ENCODE data around the gene SPRTN.

Gene SPRTN, protein sequence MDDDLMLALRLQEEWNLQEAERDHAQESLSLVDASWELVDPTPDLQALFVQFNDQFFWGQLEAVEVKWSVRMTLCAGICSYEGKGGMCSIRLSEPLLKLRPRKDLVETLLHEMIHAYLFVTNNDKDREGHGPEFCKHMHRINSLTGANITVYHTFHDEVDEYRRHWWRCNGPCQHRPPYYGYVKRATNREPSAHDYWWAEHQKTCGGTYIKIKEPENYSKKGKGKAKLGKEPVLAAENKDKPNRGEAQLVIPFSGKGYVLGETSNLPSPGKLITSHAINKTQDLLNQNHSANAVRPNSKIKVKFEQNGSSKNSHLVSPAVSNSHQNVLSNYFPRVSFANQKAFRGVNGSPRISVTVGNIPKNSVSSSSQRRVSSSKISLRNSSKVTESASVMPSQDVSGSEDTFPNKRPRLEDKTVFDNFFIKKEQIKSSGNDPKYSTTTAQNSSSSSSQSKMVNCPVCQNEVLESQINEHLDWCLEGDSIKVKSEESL

DNA sequence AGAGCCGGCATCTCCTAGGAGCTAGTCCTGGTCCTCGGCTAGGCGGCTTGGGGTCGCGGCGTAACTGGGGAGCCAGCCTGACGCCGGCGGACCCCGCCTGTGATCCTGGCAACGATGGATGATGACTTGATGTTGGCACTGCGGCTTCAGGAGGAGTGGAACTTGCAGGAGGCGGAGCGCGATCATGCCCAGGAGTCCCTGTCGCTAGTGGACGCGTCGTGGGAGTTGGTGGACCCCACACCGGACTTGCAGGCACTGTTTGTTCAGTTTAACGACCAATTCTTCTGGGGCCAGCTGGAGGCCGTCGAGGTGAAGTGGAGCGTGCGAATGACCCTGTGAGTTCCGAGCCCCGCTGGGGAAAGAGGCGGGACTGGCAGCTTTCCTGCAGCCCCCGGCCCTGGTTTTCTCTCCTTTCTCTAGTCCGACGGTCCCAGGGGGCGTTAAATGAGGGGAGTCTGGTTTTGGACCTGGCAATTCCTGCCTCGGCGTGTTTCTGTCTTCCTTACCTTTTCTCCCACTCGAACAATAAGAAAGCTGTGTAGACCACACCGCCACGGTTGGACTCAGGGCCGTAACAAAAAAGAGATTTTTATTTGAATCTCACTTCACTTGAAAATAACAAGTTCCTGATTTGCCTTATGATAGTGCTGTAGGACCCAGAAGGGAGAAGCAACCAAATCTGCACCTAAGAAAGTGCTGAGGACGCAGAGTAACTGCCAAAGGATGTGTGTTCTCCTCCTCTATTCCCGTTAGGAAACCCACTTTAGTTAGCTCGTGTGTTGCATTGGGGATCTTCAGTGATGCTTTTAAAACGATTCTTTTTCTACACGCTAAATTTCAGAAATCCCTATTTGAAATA is at the start of gene SPRTN:
Gene SPRTN, plus strand, starts transcription at position 24 of the 859 bp plus-strand sequence. Its CDS starts 91 bp downstream, at position 115.
- no peak for DNase-seq (ENCODE audit: low spot score)

DNA sequence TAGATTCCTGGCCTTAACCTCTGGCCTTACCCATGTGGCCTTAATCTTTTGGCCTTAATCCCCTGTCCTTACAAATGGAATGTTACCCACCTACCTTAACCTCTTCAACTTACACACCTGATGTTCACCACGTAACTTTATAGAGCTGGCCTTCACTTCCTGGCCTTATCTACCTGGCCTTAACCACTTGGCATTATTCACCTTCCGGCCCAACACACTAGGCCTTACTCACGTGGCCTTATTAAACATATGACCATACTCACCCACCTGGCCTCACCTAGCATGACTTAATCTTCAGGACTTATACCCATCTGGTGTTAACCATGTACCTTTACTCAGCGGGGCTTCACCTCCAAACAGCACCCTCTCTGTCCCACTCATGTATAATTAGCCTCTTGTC is 42.2 kb upstream of the SPRTN start:
- DNase-seq (ENCODE audit: low spot score) = no peak

DNA sequence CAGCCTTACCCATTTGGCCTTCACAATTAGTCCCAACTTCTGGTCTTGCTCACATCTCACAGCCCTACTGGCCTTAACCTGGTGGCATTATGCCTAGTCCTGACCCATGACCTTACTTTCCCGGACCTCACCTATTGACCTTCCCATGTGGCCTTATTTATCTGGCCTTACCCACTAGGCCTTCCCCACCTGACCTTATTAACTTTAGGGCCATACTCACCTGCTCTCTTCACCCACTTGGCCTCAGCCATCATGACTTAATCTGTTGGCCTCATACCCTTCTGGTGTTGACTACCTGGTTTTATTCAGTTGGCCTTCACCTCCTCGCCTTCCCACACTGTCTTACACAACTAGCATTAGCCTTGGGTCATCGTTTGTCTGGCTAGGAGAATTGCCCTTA is 36.1 kb upstream of the SPRTN start:
- DNase-seq (ENCODE audit: low spot score) = no peak

DNA sequence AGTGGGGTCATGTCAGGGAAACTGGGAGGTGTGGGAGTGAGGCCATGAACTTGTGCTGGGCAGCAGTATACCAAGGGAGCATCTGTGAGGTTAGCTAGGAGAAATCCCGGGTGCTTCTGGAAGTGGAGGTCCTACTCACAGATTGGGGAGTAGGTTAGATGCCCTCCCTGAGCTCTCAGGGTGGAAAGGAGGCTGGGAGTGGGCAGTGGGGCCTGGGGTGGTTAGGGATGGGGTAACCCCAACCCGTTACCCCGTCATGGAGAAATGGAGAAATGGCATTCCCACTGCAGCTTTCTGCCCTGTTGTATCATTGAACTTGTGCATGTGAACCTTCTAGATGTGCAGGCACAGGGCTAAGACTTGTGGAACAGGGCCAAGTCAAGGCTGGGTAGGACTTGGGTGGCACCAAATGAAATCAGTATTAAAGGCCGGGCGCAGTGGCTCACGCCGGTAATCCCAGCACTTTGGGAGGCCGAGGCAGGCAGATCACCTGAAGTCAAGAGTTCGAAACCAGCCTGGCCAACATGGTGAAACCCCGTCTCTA is 27.6 kb upstream of the SPRTN start:
- no peak for DNase-seq (ENCODE audit: low spot score)

DNA sequence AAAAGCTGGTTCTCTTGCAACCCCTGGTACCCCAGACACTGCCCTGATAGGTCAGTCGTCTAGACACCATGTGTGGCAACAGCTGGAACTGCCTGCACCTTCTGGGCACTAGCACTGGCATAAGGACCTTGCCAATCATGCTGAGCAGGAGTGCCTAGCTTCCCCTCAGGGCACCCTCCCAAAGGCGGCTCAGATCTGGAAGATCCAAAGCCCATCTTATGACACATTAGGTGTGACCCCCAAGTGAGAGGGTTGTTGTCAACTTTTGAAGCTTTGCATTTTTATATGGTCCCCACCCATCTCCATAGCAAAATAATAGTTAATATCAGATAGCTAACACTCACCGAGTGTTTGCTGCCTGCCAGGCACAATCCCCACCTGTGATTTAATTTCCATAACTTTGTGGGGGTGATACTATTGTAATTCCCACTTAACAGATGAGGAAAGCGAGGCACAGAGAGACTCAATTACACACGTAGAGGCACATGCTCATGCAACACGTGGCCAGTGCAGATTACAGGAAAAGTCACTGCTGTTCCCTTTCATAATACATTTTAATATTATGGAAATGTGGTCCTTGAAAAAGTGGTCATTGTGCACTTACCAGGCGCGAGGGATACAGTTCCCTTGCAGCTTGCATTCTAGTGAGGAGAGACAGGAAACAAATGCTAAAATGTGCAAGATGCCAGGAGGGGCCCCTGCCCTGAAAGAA is 26.2 kb upstream of the SPRTN start:
- DNase-seq (ENCODE audit: low spot score) = peak; percentile 26

DNA sequence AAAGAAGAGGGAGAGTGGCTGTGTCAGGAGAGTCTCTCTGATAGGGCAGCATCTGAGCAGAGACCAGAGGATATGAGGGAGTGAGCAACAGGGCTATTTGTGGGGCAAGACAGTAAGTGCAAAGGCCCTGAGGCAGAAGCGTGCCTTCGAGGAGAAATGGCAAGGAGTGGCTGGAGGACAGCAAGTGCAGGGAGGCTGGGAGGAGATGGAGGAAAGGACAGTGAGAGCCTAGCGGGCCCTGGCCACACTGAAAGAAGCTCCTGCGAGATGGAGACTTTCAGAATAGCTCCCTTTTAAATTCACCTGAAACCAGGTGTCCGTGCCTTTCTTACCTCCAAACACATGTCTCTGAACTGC is 25.7 kb upstream of the SPRTN start:
- DNase-seq (ENCODE audit: low spot score) = peak; percentile 44

DNA sequence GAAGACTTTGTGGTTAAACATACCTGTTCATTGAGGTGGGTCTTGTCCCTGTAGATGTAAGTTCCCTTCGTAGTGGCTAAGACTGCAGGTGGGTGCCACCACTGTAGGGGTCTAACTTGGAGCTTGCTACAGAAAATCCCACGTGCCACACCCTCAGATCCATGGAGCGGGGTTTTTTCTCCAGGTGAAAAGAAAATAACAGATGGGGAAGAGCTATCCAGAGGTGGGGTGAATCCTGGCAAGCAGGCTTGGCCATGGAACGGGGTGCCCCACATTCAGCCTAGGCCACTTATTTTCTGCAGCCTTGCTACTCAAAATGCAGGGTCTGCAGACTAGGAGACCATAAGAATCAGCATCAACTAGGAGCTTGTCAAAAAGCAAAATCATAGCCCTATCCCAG is 24.4 kb upstream of the SPRTN start:
- DNase-seq (ENCODE audit: low spot score) = peak; percentile 9

DNA sequence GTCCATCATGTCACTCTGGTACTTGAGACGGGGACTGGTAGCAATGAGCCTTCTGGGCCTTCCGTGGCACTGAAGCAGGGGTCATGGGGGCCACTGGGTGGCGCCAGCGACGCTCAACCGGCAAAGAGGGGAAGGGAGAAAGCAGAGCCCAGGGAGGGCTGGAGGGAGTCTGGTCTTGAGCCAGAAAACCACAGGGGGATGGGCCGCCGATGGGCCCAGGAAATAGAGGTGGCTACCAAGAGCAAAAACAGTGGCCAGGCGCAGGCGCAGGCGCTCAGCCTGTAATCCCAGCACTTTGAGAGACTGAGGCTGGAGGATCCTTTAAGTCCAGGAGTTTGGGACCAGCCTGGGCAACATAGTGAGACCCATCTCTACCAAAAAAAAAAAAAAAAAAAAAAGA is 22.2 kb upstream of the SPRTN start:
- DNase-seq (ENCODE audit: low spot score) = peak; percentile 64

DNA sequence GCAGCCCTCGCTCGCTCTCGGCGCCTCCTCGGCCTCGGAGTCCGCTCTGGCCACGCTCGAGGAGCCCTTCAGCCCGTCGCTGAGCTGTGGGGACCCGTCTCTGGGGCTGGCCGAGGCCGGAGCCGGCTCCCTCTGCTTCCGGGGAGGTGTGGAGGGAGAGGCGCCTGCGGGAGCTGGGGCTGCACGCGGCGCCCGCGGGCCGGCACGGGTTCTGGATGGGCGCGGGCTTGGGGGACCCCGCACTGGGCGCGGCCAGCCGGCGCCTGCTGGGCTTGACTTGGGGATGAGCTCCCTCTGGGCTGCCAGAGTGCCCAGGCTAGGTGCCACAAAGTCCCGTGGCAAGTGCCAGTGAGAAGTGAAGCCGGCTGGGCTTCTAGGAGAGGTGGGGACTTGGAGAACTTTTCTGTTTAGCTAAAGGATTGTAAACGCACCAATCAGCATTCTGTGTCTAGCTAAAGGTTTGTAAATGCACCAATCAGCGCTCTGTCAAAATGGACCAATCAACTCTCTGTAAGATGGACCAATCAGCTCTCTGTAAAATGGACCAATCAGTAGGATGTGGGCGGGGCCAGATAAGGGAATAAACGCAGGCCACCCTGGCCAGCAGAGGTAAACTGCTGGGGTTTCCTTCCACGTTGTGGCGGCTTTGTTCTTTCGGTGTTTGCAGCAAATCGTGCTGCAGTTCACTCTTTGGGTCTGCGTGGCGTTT is 20.6 kb upstream of the SPRTN start:
- DNase-seq (ENCODE audit: low spot score) = no peak

DNA sequence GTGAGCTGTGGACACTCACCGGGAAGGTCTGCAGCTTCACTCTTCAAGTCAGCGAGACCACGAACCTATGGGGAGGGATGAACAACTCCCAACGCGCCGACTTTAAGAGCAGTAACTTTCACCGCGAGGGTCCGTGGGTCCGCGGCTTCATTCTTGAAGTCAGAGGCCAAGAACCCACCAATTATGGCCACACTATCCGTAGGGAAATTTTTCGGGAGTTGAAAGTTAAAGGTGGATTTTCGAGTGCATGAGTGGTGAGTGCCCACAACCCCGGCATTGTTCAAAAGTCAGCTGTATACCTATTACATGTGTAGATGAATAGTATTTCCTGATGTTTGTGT is 20.1 kb upstream of the SPRTN start:
- DNase-seq (ENCODE audit: low spot score) = no peak

DNA sequence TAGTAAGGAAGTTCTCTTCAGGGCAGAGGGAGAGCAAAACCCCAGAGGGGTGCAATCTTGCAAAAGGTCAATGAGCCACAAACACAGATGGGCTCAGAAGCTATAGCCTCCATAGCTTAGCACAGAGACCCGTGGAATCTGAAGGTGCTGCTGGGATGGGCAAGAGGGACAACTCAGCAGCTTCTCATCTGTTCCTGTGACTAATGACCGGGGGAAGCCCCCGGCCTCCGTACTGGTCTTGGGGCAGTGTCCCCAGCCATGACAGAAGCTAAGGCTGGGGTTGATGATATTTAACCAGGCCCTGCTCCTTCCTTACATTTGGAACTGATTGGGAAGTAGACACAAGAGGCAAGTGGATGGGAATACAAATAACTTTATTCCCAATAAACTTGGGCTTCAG is 19.5 kb upstream of the SPRTN start:
- DNase-seq (ENCODE audit: low spot score) = no peak

DNA sequence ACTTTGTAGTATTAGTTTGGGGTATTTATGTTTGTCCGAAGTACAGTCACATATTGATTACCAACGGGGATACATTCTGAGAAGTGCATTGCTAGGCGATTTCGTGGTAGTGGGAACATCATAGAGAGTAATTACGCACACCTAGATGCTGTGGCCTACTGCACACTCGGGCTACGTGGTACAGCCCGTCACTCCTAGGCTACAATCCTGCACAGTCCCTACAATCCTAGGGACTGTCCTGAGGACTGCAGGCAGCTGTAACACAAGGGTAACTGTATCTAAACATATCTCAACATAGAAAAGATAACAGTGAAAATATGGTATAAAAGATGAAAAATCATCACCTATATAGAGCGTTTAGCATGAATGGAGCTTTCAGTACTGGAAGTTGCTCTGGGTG is 19.0 kb upstream of the SPRTN start:
- no peak for DNase-seq (ENCODE audit: low spot score)

DNA sequence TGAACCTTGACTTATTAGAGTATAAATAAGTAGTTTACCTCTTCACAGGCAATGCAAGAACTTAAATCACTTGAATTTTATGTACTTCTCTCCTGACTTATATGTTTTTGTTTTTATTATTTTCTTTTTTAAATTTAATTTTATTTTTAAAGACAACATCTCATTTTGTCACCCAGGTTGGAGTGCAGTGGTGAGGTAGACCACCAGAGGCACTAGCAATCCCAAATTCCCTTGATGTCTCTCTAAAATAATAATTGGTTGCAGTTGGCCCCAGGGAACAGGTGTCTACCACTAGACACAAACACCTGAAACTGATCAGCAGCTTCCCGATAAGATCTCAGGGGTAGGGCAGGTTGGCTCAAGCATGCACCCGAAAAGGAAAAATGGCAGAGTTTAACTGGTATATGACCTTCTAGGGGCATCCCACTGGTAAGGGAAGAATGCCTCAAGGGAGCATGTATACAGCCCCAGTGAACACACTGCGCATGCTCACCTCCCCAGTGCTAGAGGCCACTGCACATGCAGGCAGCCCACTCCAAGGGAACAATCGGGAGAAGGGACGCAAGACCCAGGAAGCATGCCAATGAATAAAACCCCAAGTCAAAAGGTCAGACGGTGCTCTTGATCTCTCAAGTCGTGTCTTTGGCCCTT is 15.1 kb upstream of the SPRTN start:
- DNase-seq (ENCODE audit: low spot score) = no peak

DNA sequence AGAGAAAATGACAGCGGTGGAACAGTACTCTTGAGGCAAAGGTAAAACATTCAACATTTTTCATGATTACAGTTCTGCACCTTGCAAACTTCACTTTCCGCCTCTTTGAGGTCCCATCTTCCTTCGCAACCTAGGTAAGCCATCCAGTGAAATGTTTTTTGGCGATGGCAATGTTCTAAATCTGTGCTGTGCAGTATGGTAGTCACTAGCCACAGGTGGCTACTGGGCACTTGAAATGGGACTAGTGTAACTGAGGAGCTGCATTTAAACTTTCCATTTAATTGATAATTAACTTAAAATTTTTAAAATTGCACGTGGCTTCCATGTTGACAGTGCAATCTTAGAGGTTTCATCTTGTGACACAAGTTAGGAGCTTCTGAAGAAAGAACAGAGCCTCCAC is 13.4 kb upstream of the SPRTN start:
- DNase-seq (ENCODE audit: low spot score) = no peak

DNA sequence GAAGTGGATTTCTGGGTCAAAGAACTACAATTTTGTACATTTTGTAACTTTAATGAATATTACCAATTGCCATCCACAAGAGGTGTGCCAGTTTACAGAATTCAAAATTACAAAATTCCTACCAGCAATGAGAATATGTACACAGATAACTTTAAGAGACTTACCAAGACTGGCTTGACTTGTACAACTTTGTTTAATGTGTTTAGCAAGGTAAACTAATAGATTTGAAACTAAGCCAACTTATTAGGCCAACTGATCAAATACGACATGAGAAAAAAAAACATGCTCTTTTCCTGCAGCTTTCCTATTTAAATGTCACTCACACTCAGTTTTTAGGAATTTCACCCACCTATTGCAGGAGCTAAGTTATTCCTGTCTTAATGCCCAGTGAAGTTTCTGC is 11.8 kb upstream of the SPRTN start:
- DNase-seq (ENCODE audit: low spot score) = no peak

DNA sequence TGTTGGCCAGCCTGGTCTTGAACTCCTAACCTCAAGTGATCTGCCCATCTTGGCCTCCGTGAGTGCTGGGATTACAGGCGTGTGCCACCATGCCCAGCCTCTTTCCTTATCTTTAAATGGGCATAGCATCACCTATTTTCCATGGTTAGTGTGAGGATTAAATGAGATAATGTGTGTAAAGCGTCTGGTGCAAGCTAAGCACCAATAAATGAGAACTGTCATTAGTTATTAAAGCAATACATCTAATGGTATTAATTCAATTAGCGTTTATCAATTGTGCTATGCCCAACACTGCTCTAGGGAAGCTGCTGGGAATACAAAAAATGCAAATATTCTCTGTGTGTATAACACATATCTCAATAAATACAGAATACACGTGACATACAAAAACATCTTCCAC is 10.5 kb upstream of the SPRTN start:
- DNase-seq (ENCODE audit: low spot score) = no peak

DNA sequence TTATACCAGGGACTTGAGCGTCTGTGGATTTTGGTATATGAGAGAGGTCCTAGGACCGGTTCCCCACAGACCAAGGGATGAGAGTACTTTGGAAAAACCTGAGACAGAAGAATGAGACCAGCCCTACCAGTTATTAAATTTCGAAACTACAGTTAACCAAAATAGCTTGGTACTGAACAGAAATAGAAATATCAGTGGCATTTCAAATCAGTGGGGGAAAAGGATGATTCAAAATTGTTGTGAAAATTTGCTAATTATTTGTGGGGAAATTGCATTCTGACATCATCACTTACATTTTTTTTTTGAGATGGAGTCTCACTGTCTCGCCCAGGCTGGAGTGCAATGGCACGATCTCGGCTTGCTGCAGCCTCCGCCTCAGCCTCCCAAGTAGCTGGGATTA is 8.6 kb upstream of the SPRTN start:
- no peak for DNase-seq (ENCODE audit: low spot score)

DNA sequence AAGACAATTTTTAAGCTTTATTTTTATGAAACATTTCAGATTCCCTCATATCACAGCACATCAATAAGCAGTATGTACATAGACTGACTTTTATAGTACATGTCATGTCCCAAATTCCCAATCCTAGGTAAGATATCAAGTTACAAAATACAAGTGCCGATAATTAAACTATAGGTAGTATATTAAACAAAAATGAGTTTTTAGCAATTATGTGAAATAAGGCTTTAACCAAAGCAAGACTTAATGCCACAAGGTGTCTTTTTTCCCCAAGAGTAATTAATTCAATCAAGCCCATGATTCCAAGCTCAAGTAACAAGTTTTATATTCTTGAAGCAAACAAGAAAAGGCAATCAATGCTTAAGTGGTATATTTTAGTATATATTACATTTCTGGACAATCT is 5.3 kb upstream of the SPRTN start:
- no peak for DNase-seq (ENCODE audit: low spot score)

DNA sequence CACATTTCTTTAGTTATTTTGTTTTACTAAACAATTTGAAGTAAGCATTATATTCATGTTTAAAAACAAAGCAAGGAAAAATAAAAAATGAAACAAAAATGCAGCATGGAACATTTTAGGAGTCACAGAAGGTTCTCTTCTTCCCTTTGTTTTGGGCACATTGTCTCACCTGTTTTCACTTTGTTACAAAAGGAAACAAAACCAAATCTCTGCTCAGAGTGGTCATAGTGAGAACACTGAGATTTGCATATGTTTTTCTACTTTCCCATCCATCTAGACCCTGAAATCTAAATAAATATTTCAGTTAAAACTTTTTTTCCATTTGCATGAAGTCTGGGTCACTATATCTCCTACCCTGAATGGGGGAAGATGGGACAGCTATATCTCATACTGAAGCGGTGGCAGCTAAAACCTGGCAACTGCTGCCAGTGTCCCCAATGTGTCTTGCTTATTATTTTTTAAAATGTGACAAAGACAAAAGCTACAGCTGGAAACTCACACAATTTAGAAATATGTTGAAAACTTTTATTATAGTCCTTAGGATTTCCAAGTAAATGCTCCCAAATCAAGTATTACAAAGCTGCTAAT is 3.9 kb upstream of the SPRTN start:
- no peak for DNase-seq (ENCODE audit: low spot score)

DNA sequence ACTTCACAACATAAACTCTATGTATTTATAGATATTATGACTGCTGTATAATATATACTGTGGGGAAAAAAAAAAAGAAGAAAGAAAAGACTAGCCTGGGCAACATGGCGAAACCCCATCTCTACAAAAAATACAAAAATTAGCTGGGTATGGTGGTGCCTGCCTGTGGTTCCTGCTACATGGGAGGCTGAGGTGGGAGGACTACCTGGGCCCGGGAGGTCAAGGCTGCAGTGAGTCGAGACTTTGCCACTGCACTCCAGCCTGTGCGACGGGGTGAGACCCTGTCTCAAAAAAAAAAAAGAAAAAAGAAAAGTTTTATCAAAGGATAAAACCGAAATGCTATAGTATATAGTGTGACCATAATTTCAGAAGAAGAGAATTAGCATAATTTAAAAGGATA is 3.1 kb upstream of the SPRTN start:
- DNase-seq (ENCODE audit: low spot score) = no peak

All from left forelimb (tissue), 1 donor.